NCI-H146 treated with DMSO at 0.1 percent for 48 hours (cell line): Measurements from ENCODE around the gene EXOC6B.

Experiments used
- DNase-seq: peaks from one replicate; lab custom pipeline; 2025; ENCODE audit not compliant: unreplicated experiment; lab: John Stamatoyannopoulos, UW

Gene EXOC6B

DNA sequence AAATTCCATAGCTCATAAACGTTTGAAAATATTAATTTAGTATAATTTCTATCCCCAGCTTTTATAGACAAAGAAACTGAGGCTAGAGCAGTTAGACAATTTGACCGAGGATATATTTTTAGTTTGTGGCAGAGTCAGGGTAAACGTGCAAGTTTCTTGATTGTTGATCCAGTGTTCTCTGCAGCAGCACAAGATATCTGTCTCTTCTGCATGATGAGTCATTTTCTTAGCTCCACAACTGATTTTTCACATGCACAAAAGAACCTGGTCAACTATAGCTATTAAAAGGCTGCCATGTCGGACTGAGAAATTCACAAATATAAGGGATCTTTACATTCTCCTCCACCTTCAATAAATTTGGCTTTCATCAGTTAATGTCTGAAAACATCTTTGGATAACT lies 534.8 kb downstream of the EXOC6B start:
- no peak for DNase-seq

DNA sequence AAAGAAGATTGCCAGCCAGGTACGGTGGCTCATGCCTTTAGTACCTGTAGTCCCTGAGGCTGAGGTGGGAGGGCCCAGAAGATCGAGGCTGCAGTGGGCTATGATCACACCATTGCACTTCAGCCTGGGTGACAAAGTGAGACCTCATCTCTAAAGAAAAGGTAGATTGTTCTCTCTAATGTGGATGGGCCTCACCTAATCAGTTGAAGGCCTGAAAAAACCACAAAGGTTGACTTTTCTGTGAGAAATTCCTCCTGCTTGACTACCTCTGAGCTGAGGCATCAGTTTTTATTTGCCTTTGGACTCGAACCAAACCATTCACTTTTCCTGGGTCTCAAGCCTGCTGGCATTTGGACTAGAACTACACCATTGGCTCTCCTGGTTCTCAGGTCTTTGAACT lies 536.1 kb downstream of the EXOC6B start:
- no peak for DNase-seq

DNA sequence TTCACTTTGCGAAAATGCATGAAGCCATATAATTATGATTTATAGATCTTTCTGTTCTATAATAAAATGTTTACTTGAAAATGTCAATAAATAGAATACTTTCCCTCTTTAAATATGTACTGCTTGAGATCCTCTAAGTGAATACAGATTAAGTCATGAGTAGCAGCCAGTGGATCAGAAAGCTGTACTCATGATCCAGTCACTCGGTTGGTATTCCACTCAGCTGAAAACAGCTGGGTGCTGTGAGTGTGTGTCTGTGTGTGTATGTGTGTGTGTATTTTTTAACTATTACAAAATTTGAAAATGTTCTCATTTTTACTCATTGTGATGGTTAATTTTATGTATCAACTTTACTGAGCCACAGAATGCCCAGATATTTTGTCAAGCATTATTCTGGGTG lies 536.5 kb downstream of the EXOC6B start:
- no peak for DNase-seq

DNA sequence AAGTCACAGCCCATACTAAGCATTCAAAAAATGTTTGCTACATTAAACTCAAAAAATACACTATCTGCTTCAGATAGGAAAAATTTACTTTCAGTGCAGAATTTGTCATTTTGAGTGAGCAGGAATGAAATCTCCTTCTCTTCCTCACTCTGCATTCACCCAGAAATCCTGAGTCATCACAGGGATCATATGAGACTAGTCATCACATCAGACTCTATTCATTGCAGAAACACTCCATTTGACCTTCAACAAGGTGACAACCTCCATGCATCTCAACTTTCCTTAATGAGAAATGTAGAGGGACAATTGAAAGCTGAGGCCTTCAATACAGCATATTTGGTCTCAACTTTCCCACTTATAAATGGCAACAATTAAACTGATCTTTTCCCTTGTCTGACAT lies 547.8 kb downstream of the EXOC6B start:
- DNase-seq, result no peak

DNA sequence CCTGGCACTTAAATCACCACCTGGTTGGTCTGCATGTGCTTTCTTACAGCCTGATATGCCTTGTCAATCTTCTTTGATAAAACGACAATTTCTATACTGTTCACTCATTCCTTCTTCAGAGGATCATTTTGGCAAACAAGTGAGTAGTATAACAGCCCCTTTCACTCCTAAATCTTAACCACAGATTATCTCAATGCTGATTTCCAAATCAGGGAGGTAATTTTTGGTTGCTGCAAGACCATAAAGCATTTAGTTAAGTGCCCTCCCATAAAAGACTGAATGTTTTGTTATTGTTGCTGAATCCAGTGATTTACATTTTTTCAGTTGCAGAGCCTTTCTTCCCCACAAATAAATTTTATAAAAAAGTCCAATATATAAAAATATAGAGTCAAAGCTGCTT lies 549.0 kb downstream of the EXOC6B start:
- no peak for DNase-seq

DNA sequence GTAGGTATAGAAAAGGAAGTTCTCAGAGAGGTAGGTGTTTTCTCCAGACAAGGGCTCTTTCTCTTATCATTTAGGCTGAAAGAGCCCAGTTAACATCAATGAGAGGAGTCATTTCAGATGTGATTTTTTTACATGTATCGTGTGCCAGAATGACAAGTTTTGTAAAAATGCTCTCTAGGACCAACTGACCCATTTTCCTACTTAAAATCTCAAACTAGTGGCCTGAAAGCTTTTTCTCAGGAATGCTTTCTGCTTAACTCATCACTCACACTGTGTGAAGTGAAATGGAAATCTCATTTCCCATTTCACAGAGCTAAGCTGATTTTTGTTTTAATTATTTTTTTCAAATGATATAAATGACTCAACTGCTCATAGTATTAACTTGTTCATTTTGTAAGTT lies 549.5 kb downstream of the EXOC6B start:
- no peak for DNase-seq

DNA sequence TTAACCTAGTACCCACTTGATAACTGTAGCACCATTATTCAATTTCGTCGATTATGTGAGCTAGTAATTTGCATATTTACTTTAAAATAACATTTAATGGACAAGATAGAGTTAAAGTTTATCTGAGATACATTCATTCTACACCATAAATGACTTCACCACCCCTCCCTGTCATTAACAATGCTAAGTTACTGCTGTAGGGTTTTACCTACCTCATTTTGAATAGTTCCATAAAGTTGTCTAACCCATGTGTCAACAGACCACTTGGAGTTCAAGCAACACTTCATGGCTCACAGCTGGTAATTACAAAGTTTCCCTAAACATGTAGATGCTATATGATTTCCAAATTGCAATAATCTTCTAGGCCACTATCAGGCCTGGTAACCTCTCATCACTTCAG lies 550.7 kb downstream of the EXOC6B start:
- DNase-seq, result no peak

DNA sequence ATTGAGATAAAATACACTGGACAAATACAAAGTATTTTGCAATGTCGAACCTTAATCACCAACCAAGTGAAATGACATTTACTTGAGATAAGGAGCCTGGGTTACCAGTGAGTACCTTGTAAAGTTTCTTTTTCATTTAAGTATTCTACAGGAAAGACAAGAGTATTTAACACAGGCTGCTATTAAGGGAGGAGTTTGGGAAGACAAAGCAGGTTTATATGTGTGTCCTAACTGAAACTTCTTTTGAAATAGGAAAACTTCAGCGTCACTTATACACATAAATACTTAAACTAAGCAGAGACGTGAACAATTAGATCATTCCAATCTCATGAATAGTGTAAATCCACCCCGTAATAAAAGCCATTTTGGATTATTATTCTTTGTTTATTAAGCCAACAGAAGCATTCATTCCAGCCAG lies 551.4 kb downstream of the EXOC6B start:
- DNase-seq, result no peak

DNA sequence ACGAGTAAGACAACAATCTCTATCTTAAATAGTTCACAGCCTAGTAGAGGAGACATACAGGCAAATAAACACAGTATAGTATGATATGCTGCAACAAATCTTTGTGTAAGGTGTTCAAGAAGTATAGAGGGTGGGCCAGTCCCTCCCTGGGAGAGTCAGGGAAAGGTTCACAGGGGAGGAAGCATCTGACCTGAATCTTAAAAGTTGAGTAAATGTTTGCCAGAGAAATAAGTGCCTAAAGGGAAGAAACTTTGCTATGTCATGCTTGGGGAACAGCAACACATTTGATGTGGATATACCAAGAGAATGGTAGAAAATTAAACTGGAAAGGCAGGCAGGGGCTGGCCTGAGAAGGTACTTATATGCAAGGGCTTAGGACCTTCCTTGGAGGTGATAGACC lies 552.4 kb downstream of the EXOC6B start:
- no peak for DNase-seq

DNA sequence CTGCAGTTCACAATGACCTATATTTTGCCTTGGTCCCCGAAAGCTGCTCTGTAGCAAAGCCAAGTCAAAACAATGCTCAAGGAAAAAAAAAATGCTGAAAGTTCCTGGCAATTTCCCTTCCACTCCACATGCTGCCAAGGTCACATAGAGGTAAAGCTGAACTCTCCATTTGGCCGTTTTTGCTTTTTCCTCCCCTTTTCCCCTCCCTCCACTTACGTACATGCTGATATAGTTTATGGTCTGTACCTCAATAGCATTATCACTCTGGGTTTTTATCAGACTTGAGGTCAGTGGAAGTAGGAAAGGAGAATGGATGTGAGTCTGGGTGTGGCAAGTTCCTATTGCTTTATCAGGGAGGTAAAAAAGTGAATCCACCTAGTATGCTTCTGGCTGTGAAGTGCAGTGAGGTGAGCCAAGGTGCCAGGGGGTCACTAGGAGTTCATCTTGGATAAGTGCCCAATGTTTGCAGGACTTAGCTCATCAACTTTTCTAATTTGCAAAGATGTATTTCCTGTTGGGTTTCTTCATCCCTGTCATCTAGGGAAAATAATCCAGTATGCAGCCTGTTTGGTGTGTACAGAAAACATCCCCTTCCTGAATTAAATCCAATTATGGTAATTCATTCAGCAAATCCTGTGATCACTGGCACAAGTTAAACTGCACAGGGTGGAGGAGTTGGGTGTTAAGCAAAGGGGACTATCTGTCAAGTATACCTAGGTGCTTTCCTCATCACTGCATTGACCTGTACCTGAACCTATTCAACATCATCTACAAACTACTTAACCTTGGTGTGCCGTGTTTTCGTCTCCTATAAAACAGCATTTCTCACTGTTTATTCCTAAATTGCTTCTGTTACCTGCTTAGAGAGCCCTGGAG lies 553.8 kb downstream of the EXOC6B start:
- no peak for DNase-seq

DNA sequence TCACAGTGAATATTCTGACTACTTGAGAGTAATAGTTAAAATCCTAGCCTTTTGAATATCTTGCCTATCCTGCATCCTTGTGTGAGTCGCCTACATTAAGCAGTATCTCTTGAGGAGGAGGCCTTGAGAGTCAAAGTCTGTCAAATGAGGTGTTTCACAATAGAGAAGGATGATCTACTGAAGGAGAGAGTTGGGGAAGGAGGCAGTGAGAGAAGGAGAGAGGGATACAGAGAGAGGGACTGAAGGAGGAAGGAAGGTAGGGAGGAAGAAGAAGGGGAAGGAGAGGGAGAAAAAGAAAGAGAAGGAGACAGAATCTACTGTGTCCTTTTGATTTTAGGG lies 554.6 kb downstream of the EXOC6B start:
- no peak for DNase-seq

DNA sequence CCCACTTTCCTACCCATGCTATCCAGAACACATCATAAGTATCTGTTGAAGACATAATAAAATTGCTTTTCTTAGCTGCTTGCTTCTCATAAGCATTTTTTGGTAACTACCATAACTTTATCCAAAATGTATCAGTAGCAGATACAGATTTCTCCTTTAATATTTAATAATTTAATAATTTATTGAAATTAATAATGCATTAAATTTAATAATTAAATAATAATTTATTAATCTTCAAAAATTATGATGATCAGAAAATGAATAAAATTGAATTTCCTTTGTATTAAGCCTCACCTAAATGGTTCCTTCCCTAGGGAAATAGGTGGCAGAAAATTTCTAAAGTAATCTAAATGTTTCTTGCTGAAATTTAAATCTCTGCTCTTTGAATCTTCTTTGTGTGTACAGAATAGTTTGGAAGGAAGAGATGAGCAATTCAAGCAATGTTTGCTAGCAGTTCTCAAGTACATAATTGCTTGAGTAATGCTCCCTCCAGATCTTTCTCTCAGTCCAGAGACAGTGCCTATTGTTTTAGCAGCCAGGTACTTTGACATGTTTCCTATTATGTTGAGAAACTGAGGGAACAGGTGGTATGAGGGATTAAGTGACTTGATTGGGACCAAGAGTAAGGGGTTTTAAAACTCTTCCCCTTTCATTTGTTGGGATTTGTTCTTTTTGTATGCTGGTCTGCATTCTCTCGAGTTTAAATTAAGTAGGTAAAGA lies 555.1 kb downstream of the EXOC6B start:
- no peak for DNase-seq

DNA sequence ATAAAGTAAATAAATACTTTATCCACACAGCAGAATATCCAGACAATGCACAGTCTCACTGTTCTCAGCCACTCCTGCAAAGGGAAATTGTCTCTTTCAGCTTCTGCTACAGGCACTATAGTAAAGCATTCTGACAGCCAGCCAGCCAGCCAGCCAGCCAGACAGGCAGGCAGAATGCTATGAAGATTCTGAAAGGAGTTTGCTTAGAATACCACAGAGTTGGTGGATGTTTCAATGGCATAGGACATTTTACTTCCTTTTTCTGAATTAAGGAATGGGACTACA lies 562.1 kb downstream of the EXOC6B start:
- no peak for DNase-seq

DNA sequence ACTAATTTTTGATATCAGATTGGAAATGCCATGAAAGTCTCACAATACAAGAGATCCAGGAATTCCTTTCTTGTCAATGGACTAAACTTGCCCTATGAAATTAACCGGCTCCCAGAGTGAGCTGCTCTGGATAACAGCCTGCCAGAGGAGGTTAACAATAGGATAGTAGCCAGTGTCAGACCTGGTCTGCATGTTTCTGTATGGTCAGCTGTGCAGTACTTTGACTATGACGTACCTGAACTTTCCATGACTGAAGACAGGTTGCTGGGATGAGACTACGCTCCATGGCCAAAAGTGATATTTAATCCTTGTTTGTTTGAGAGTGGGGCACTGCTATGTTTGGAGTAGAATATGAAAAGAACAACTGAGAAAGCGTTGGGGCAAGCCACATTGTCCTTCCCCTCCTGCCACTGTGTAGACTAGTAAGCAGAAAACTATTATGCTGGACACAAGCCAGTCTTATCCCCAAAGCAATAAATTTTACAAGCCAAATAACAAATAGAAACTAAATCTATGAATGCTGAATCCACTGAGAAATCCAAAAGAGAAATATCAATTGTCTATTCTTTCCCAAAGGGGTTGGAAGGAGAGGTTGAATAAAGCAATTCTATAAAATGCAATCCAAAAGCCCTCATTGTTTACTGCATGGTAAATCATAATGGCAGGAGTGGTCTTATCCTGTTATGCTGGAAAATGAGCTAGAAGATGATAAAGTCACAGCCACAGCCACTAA lies 562.6 kb downstream of the EXOC6B start:
- no peak for DNase-seq

DNA sequence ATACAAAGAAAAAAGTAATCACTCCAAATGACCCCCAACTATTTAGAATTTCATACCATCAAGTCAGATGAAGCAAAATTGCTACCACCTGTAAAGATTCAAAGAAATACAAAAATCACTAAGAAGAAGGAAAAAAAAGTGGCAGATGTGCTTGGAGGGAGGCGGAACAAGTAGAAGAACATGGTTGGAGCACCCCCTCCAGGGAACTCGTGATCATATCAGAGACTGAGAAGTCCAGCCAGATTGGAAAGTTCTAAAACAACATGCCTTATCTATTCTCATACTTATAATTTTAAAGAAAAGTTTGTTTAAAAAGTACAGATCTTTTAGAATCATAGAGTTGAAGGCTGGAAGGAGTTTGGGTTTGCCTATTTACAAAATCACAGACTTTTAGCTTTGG lies 564.8 kb downstream of the EXOC6B start:
- no peak for DNase-seq

DNA sequence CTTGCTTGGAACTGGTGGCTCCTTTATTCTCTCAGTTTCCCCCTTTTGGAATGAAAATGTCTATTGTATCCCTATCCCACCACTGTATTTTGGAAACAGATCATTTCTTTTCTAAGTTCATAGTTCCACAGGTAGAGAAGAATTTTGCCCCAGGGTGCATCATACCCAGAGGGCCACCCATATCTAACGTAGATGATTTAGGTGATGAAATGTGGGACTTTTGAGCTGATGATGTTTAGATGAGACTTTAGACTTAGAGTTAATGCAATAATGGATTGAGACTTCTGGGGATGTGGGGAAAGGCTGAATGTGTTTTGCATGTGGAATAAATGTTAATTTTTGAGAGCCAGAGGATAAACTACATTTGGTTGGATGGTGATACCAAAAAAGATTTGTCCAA lies 570.3 kb downstream of the EXOC6B start:
- DNase-seq, result no peak

DNA sequence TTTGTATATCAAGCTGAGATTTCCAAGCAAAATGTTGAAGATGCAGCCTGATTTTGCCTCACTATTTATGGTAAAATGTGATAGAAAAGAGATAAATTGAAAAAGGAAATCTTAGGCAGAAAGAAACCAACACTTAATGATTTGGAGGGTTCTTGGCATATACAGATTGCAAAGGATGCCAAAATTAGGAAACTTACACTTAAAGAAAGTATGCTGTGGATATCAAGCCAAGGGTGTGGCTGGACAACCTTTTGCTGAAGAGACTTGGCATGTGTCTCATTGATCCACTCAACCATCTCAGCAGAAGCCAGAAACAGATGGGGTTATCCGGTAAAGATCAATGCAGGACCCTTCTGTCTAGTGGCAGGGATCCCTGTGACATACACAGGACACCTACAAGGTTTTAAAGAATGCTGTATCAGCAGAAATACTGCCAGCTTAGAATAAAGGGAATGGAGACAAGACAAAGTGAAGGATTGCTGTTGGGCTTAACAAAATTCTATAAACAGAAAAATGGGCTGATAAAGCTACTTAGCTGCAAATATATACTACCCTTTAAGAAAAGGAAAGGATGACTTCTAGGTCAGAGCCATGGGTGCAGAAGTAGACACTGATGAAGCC lies 570.9 kb downstream of the EXOC6B start:
- no peak for DNase-seq

DNA sequence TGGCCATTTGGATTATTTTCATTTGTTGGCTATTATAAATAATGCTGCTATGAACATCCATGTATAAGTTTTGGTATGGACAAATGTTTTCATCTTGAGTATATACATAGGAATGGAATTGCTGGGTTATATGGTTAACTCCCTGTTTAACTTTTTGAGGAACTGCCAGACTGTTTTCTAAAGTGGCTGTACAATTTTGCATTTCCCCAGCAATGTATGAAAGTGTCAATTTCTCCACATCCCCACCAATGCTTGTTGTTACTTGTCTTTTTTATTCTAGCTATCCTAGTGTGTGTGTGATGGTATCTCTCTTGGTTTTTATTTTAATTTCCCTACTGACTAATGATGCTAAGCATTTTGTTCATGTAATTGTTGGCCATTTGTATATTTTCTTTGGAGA lies 587.5 kb downstream of the EXOC6B start:
- DNase-seq, result no peak

DNA sequence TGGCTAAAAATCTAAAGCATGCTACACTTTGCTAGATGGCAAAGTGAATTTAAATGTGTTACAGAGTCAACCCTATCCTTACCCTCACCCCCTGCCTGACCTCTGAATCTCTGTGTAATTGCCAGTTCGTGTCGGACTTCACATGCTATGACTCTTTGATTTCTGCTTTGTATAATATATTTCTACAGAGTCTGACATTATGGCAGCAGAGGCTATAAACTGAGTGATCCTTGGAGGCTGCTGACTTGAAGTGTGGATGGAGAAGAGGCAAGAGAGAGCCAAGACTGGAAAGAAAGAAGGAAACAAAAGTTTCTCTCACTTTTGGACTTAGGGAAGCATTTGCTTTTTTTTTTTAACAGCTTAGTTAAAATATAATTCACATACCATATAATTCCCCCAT lies 588.3 kb downstream of the EXOC6B start:
- DNase-seq, result no peak

DNA sequence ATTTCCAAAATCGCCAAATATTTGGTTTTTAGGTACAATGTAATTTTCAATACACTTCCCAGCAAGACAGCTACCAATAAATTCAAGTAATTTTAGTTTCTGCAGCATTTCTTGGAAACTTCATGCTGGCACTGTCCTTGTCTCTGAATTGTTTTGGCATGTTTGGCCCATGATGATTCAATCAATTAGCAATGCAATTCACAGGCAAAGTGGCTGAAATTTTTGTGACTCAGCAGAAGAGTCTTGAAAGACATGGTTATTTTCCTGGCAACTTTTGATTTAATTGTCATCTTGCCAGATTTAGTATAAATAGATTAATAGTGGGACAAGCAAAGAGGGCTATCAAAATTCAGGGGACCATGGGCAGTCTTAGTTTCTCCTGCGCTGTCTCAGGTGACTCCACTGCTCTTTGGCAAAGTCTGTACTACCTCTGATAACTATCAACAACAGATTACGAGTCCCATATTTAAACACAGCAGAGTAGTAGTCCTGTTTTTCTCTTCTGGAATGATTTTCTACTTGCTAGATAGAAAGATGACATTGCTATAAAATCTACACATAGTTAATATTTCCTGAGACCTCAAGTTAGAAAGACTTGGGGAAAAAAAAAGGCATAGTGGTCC lies 589.3 kb downstream of the EXOC6B start:
- DNase-seq, result no peak
